ENCODE results near the gene CRYBG1. TPM values are rescaled to one million over a fixed set of nuclear protein-coding genes. Genes with fewer than 3 reads are reported as not detected.

CRYBG1 gene
- total RNA-seq, 1 experiment from 2014 or later: 5.7 TPM

GRCh38 chr6:106453756-106454367 lies 93.3 kb downstream of the CRYBG1 start:
- H2BK15ac ChIP-seq (ENCODE audit: low read depth, low read length): no peak overlapping the region
- H2BK20ac ChIP-seq (ENCODE audit: low read depth, low read length, poor library complexity, severe bottlenecking): no peak overlapping the region
- H3K23ac ChIP-seq (ENCODE audit: insufficient read length, low read depth, low read length): no peak overlapping the region
- no peaks in the 10 kb centered on the region for H3K79me1 ChIP-seq (ENCODE audit: insufficient read depth, low read depth, low read length, poor library complexity, severe bottlenecking)
- H3K9me3 Mint-ChIP-seq: no peaks in the 10 kb centered on the region
- H3K27me3 ChIP-seq (ENCODE audit: insufficient read depth, low read length): no peaks in the 10 kb centered on the region
- H3K36me3 Mint-ChIP-seq (ENCODE audit: insufficient read depth in 1 of 3, low read depth in 3 of 3): no peaks in the 10 kb centered on the region
- no peak overlapping the region for H2BK5ac ChIP-seq (ENCODE audit: insufficient read length, low read length)
- H3K18ac ChIP-seq (ENCODE audit: insufficient read length, low read depth, low read length): no peak overlapping the region
- no peak overlapping the region for H3K27ac ChIP-seq (ENCODE audit: insufficient read length, low read depth, low read length)
- H4K20me1 ChIP-seq (ENCODE audit: control insufficient read depth, insufficient read depth, insufficient read length): no peaks in the 10 kb centered on the region
- H3K4me2 ChIP-seq (ENCODE audit: insufficient read depth, insufficient read length, low read length): peak overlapping the region; percentile 0
- no peak overlapping the region for H3K14ac ChIP-seq (ENCODE audit: insufficient read depth, low read length)
- no peak overlapping the region for H4K5ac ChIP-seq (ENCODE audit: insufficient read length, low read depth, low read length)
- no peak overlapping the region for H3T11ph ChIP-seq (ENCODE audit: low read length)
- H2AK5ac ChIP-seq (ENCODE audit: insufficient read length, low read length): no peak overlapping the region
- no peaks in the 10 kb centered on the region for H3K79me2 ChIP-seq (ENCODE audit: insufficient read depth, low read length)
- no peaks in the 10 kb centered on the region for H3K23me2 ChIP-seq (ENCODE audit: insufficient read length, low read depth, low read length, poor library complexity, severe bottlenecking)
- H4K8ac ChIP-seq (replicated peaks; ENCODE audit: insufficient read length, low read depth, low read length): no peak overlapping the region
- no peaks in the 10 kb centered on the region for H3K27me3 Mint-ChIP-seq (ENCODE audit: low read depth)
- no peaks in the 10 kb centered on the region; the same call in 1 of the 2 replicates for H3K4me1 ChIP-seq (ENCODE audit: insufficient read depth, low read length)
- no peak overlapping the region for H3K4ac ChIP-seq (ENCODE audit: low read depth, low read length)
- peak overlapping the region in 2 of 3 experiments; percentile 17 to 77; a peak in 5 of 7 replicates for H3K27ac Mint-ChIP-seq
- no peak overlapping the region for H3K9ac ChIP-seq (ENCODE audit: extremely low read depth, insufficient read length, low read length)
- no peaks in the 10 kb centered on the region for H3K9me3 ChIP-seq (ENCODE audit: control insufficient read depth, low read depth, low read length)
- no peak overlapping the region for H2BK12ac ChIP-seq (ENCODE audit: insufficient read length, low read depth, low read length)
- peak overlapping the region in 1 of 2 experiments; percentile 51; a peak in 2 of 5 replicates for H3K4me3 Mint-ChIP-seq
- no peak overlapping the region for H2AFZ ChIP-seq (ENCODE audit: low read length)
- no peak overlapping the region for H4K91ac ChIP-seq (ENCODE audit: insufficient read length, low read depth, low read length)
- H3K56ac ChIP-seq (ENCODE audit: insufficient read length, low read depth, low read length): no peak overlapping the region
- no peak overlapping the region for H2BK120ac ChIP-seq (ENCODE audit: low read depth, low read length, poor library complexity, severe bottlenecking)
- peak; percentile 53 for DNase-seq
- TF ChIP-seq CTCF (conservative IDR thresholded peaks at IDR 0.05): no peak
- WGBS (ENCODE audit: extremely low coverage, insufficient read length, low lambda C conversion rate): no CpG with 5 or more reads among the region's 6 CpGs
- H3K4me1 Mint-ChIP-seq: peaks cover 13 to 17% of the 10 kb centered on the region in 2 experiments
